OCI-LY1 (cell line): ENCODE results near the gene KNSTRN.

Experiments used
- H2AFZ ChIP-seq: fragments of 200-600 bp; sonication (generic), shearing (Covaris generic); 2 replicates; pipeline ENCODE4 v1.6.0; 2014; ENCODE audit warnings: antibody characterized with exemption, mild to moderate bottlenecking, low read length
- H3F3A ChIP-seq: fragments of 200-600 bp; sonication (generic), shearing (Covaris generic); 2 replicates; pipeline ENCODE4 v1.6.0; 2014; ENCODE audit warnings: mild to moderate bottlenecking, antibody characterized with exemption, low read length, moderate library complexity; ENCODE audit not compliant: insufficient read depth
- H3K27ac ChIP-seq: fragments of 200-600 bp; sonication (generic); 2 replicates; pipeline ENCODE4 v1.5.1; 2014; ENCODE audit warnings: low read length, mixed run types, mild to moderate bottlenecking, low read depth; ENCODE audit not compliant: poor library complexity, severe bottlenecking
- H3K27me3 ChIP-seq: fragments of 200-600 bp; sonication (generic); 2 replicates; pipeline ENCODE4 v1.6.0; 2014; ENCODE audit warnings: antibody characterized with exemption, mild to moderate bottlenecking, low read length, moderate library complexity; ENCODE audit not compliant: insufficient read depth
- H3K36me3 ChIP-seq: fragments of 200-600 bp; sonication (generic); 2 replicates; pipeline ENCODE4 v1.6.1; 2014; ENCODE audit warnings: mild to moderate bottlenecking, antibody characterized with exemption, low read length, moderate library complexity, mixed read lengths; ENCODE audit not compliant: insufficient read depth
- H3K4me1 ChIP-seq: fragments of 200-600 bp; sonication (generic); 2 replicates; pipeline ENCODE4 v1.5.1; 2014; ENCODE audit warnings: mild to moderate bottlenecking, low read length, moderate library complexity; ENCODE audit not compliant: insufficient read depth, severe bottlenecking
- H3K4me2 ChIP-seq: fragments of 200-600 bp; sonication (generic), shearing (Covaris generic); 2 replicates; pipeline ENCODE4 v1.6.1; 2014; ENCODE audit warnings: low read length
- H3K4me3 ChIP-seq: fragments of 200-600 bp; sonication (generic); 2 replicates; pipeline ENCODE4 v1.5.1; 2014; ENCODE audit warnings: low read length, low read depth, mild to moderate bottlenecking, mixed read lengths; ENCODE audit not compliant: poor library complexity, severe bottlenecking
- H3K79me2 ChIP-seq: fragments of 200-600 bp; shearing (Covaris generic); 2 replicates; pipeline ENCODE4 v1.6.1; 2016; ENCODE audit warnings: mixed run types, low read length, mixed read lengths; ENCODE audit not compliant: insufficient read depth
- H3K9ac ChIP-seq: fragments of 200-600 bp; sonication (generic), shearing (Covaris generic); 2 replicates; pipeline ENCODE4 v1.6.1; 2014; ENCODE audit warnings: mild to moderate bottlenecking, low read length, mixed read lengths
- H3K9me2 ChIP-seq: fragments of 200-600 bp; sonication (generic), shearing (Covaris generic); 2 replicates; pipeline ENCODE4 v1.6.1; 2014; ENCODE audit warnings: low read depth, mild to moderate bottlenecking, low read length, mixed read lengths
- H3K9me3 ChIP-seq: fragments of 200-600 bp; shearing (Covaris generic); 2 replicates; pipeline ENCODE4 v1.6.1; 2014; ENCODE audit warnings: low read length, mixed read lengths
- H4K20me1 ChIP-seq: fragments of 200-600 bp; sonication (generic), shearing (Covaris generic); 2 replicates; pipeline ENCODE4 v1.6.0; 2016; ENCODE audit warnings: mild to moderate bottlenecking, low read length; ENCODE audit not compliant: insufficient read depth
- EZH2 ChIP-seq: fragments of 200-600 bp; sonication (generic), shearing (Covaris generic); IDR thresholded peaks from 2 replicates; pipeline ENCODE4 v1.8.0; 2017; ENCODE audit warnings: borderline replicate concordance, mixed run types, mild to moderate bottlenecking, antibody characterized with exemption, low read length, moderate library complexity, mixed read lengths
- TF ChIP-seq, protein P1 (sequence below): fragments of 200-600 bp; sonication (generic), shearing (Covaris generic); IDR thresholded peaks from 2 replicates; pipeline ENCODE4 v1.5.1; 2017; ENCODE audit warnings: mild to moderate bottlenecking, antibody characterized with exemption, low read length, moderate library complexity, mixed read lengths

Gene KNSTRN

GRCh38 chr15:40436892-40437751 is 54.6 kb downstream of the KNSTRN start:
- H3K4me2 ChIP-seq, result no peak overlapping the region
- H3K4me1 ChIP-seq, result peaks cover 15% of the 10 kb centered on the region
- H3K79me2 ChIP-seq, result no peaks in the 10 kb centered on the region
- no peaks in the 10 kb centered on the region for H3K9me3 ChIP-seq
- H3K9me2 ChIP-seq, result no peaks in the 10 kb centered on the region
- no peak overlapping the region for H3K4me3 ChIP-seq
- no peaks in the 10 kb centered on the region for H3F3A ChIP-seq
- no peak overlapping the region for H3K9ac ChIP-seq
- no peak overlapping the region for H2AFZ ChIP-seq
- TF ChIP-seq, protein P1, sequence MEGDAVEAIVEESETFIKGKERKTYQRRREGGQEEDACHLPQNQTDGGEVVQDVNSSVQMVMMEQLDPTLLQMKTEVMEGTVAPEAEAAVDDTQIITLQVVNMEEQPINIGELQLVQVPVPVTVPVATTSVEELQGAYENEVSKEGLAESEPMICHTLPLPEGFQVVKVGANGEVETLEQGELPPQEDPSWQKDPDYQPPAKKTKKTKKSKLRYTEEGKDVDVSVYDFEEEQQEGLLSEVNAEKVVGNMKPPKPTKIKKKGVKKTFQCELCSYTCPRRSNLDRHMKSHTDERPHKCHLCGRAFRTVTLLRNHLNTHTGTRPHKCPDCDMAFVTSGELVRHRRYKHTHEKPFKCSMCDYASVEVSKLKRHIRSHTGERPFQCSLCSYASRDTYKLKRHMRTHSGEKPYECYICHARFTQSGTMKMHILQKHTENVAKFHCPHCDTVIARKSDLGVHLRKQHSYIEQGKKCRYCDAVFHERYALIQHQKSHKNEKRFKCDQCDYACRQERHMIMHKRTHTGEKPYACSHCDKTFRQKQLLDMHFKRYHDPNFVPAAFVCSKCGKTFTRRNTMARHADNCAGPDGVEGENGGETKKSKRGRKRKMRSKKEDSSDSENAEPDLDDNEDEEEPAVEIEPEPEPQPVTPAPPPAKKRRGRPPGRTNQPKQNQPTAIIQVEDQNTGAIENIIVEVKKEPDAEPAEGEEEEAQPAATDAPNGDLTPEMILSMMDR, result no peak
- no peak for TF ChIP-seq EZH2
- H4K20me1 ChIP-seq, result no peaks in the 10 kb centered on the region
- H3K27ac ChIP-seq, result no peak overlapping the region
- peaks cover 12% of the 10 kb centered on the region; the same call in 1 of the 2 replicates for H3K27me3 ChIP-seq
- H3K36me3 ChIP-seq, result no peaks in the 10 kb centered on the region

GRCh38 chr15:40437752-40438687 is 55.5 kb downstream of the KNSTRN start:
- Histone ChIP-seq H3K27ac (no peak overlapping the region), H2AFZ (no peak overlapping the region), H3K9me3 (no peaks in the 10 kb centered on the region), H3K4me2 (no peak overlapping the region), H3K4me1 (peaks cover 22% of the 10 kb centered on the region), H3K79me2 (no peaks in the 10 kb centered on the region), H3K4me3 (no peak overlapping the region), H3K27me3 (peaks cover 16% of the 10 kb centered on the region; the same call in 1 of the 2 replicates), H4K20me1 (0 out of 2 replicates have a peak, but pooled peaks cover 3% of the 10 kb centered on the region), H3K36me3 (no peaks in the 10 kb centered on the region), H3K9me2 (no peaks in the 10 kb centered on the region), H3F3A (no peaks in the 10 kb centered on the region), H3K9ac (no peak overlapping the region)
- no peak for TF ChIP-seq EZH2
- TF ChIP-seq, protein P1, result no peak

GRCh38 chr15:40438712-40439111 is 56.2 kb downstream of the KNSTRN start:
- H3K4me3 ChIP-seq, result no peak overlapping the region
- no peak overlapping the region for H3K9ac ChIP-seq
- H4K20me1 ChIP-seq, result peaks cover 4% of the 10 kb centered on the region; the same call in 1 of the 2 replicates
- no peaks in the 10 kb centered on the region for H3K79me2 ChIP-seq
- H3K4me2 ChIP-seq, result no peak overlapping the region
- H2AFZ ChIP-seq, result no peak overlapping the region
- no peaks in the 10 kb centered on the region; the same call in 1 of the 2 replicates for H3K36me3 ChIP-seq
- no peaks in the 10 kb centered on the region for H3K9me3 ChIP-seq
- no peaks in the 10 kb centered on the region for H3K9me2 ChIP-seq
- H3K27me3 ChIP-seq, result peaks cover 16% of the 10 kb centered on the region
- peaks cover 22% of the 10 kb centered on the region for H3K4me1 ChIP-seq
- no peaks in the 10 kb centered on the region for H3F3A ChIP-seq
- H3K27ac ChIP-seq, result no peak overlapping the region
- no peak for TF ChIP-seq EZH2
- TF ChIP-seq, protein P1, result no peak
